AG04450 (cell line): Measurements from ENCODE around the gene ITCH. TPM values are rescaled to one million over a fixed set of nuclear protein-coding genes. Genes with fewer than 3 reads are reported as not detected.
"Not testable (repeated sequence)": the region's sequence is repeated elsewhere in the genome, so short reads cannot be mapped to it uniquely, and the experiment has no call there.

Experiments
- CTCF ChIA-PET: fragments of 300-600, 350-600 bp; formaldehyde crosslinking; extraction: SDS; loops from one replicate; lab custom pipeline; 2022; ENCODE audit warnings: antibody characterized with exemption, inconsistent platforms; lab: Charles Lee
- POLR2A ChIA-PET: fragments of 350-600 bp; formaldehyde crosslinking; extraction: SDS; loops from one replicate; lab custom pipeline; 2021; ENCODE audit warnings: antibody characterized with exemption, inconsistent platforms; lab: Yijun Ruan, JAX
- DNase-seq: peaks from one replicate; pipeline ENCODE4 v3.0.0-alpha.2; 2011; ENCODE audit warnings: low read depth, low spot score
- H3K27ac ChIP-seq: one replicate; pipeline ENCODE4 v1.5.1; 2012; ENCODE audit warnings: low read depth, low read length, control low read depth
- H3K27me3 ChIP-seq: one replicate; pipeline ENCODE4 v1.6.0; 2012; ENCODE audit warnings: low read length; ENCODE audit not compliant: control insufficient read depth, insufficient read depth
- H3K4me3 ChIP-seq: 2 replicates; pipeline ENCODE4 v1.5.1; 2011; ENCODE audit warnings: mild to moderate bottlenecking, low read depth, low read length, control low read depth
- H3K9me3 ChIP-seq: 2 replicates; pipeline ENCODE4 v1.5.1; 2012; ENCODE audit warnings: low read length; ENCODE audit not compliant: control insufficient read depth, insufficient read depth
- polyA plus RNA-seq: library from polyadenylated mRNA; depleted of rRNA; stranded (reverse); fragments of >200 nt; gene quantifications from 2 replicates; pipeline ENCODE4 v1.2.3, GENCODE V29; 2011
- TF ChIP-seq, protein P1 (sequence below): IDR thresholded peaks from 2 replicates; pipeline ENCODE4 v1.5.1; 2011; ENCODE audit warnings: low read depth, low read length, control low read depth, inconsistent platforms

Gene ITCH
- polyA plus RNA-seq, 1 experiment, result 23.2 TPM

DNA sequence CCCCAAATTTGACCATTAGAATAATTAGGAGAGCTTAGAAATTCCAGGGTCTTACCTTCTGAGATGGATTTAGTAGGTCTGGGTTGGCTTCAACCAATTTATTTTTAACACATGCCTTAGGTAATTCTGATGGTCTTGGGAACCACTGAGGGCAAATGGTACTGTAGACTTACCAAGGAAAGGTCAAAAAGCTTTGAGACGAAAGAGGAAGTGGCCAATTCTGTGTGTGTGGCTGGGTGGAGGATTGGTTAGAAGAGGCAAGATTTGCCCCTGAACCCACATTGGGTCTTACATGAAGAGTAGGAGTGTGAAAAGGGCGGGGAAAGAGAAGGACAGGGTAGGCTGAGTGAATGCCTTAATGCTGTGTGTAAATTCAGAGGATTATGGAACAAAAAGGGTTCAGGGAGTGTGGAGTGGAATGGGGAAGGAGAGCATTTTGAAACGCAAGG is 2.7 kb downstream of the ITCH start:
- H3K27ac ChIP-seq, result no peak overlapping the region

DNA sequence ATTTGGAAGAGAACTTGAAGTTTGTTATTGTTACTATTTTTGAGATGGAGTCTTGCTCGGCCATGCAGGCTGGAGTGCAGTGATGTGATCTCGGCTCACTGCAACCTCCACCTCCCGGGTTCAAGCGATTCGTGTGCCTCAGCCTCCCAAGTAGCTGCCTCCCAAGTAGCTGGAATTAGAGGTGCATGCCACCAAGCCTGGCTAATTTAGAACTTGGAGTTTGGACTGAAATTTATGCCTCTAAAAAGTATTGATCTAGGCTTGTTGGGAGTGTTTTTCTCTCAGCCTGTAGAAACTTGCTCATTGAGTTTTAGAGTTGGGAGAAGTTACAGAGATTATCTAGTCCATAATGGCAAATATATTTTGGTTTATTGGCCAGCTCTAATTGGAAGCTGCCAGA is 4.1 kb downstream of the ITCH start:
- CTCF ChIA-PET, result interaction anchor here (1.9 kb wide), 1 partner anchor 54 kb away, joined by 7 read pairs; no protein-coding TSS in a partner anchor
- Histone ChIP-seq H3K27ac (no peak overlapping the region), H3K9me3 (no peaks in the 10 kb centered on the region; the same call in 1 of the 2 replicates), H3K4me3 (no peak overlapping the region), H3K27me3 (no peaks in the 10 kb centered on the region)
- TF ChIP-seq, protein P1, sequence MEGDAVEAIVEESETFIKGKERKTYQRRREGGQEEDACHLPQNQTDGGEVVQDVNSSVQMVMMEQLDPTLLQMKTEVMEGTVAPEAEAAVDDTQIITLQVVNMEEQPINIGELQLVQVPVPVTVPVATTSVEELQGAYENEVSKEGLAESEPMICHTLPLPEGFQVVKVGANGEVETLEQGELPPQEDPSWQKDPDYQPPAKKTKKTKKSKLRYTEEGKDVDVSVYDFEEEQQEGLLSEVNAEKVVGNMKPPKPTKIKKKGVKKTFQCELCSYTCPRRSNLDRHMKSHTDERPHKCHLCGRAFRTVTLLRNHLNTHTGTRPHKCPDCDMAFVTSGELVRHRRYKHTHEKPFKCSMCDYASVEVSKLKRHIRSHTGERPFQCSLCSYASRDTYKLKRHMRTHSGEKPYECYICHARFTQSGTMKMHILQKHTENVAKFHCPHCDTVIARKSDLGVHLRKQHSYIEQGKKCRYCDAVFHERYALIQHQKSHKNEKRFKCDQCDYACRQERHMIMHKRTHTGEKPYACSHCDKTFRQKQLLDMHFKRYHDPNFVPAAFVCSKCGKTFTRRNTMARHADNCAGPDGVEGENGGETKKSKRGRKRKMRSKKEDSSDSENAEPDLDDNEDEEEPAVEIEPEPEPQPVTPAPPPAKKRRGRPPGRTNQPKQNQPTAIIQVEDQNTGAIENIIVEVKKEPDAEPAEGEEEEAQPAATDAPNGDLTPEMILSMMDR, result no peak
- no peak for DNase-seq
- POLR2A ChIA-PET, result no interaction called here

More for the DNA sequence above, 2.7 kb downstream of the ITCH start:
- H3K27me3 ChIP-seq, result no peaks in the 10 kb centered on the region
- ChIA-PET POLR2A (interaction anchor here (0.7 kb wide), 1 partner anchor 343 kb away, joined by 3 read pairs; no protein-coding TSS in a partner anchor), CTCF (interaction anchor here (1.3 to 1.9 kb wide), 2 partner anchors 53 to 175 kb away, joined by 4 to 7 read pairs; no protein-coding TSS in a partner anchor)
- TF ChIP-seq, protein P1, result no peak
- H3K9me3 ChIP-seq, result no peaks in the 10 kb centered on the region; the same call in 1 of the 2 replicates
- H3K4me3 ChIP-seq, result no peak overlapping the region
- no peak for DNase-seq

DNA sequence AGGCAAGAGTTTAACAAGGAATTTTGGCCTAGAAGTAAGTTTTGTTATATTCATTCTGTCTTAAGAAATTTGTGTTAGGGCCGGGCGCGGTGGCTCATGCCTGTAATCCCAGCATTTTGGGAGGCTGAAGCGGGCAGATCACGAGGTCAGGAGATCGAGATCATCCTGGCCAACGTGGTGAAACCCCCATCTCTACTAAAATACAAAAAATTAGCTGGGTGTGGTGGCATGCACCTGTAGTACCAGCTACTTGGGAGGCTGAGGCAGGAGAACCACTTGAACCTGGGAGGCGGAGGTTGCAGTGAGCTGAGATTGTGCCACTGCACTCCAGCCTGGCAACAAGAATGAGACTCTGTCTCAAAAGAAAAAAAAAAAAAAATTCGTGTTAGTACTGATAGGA is 4.8 kb downstream of the ITCH start:
- H3K4me3 ChIP-seq, POLR2A ChIA-PET, DNase-seq, H3K27ac ChIP-seq, CTCF ChIA-PET, H3K9me3 ChIP-seq, H3K27me3 ChIP-seq: not testable (repeated sequence)

DNA sequence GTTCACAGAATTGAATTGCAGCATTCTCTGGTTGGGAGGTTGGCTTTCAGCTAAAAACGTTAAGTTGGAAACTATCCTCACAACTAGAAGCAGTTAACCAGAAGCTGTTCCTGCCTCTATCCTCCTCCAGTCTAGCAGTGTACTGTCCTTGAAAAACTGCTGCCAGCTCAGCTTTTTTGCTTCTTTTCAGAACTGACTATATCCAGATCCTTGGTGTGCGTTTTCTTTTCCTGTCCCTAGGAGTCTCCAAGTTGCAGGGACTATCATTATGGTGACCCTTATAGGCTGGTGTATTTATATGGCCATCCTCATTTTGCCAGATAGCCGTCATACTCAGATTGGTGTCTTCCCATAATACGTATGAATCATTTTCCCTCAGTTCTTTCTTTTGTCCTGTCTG is 5.5 kb downstream of the ITCH start:
- H3K4me3 ChIP-seq, result no peak overlapping the region
- H3K9me3 ChIP-seq, result no peaks in the 10 kb centered on the region; the same call in 1 of the 2 replicates
- no peaks in the 10 kb centered on the region for H3K27me3 ChIP-seq
- POLR2A ChIA-PET, result no interaction called here
- H3K27ac ChIP-seq, result no peak overlapping the region
- TF ChIP-seq, protein P1, result no peak
- CTCF ChIA-PET, result no interaction called here
- DNase-seq, result no peak

DNA sequence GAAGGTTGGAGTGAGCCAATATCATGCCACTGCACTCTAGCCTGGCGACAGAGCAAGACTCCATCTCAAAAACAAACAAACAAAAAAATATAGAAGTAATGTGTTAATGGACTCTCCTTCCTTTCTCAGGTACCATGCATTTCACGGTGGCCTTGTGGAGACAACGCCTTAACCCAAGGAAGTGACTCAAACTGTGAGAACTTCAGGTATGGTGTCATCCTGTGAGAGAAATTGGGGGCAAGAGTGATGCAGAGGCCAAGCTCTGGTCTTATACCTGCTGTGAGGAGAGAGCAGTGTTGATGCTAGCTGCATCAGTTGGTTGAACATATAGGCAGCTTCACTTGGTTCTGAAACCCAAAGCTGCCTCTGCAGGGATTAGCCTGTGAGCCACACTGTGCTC is 6.2 kb downstream of the ITCH start:
- H3K27me3 ChIP-seq, result no peaks in the 10 kb centered on the region
- H3K9me3 ChIP-seq, result no peaks in the 10 kb centered on the region
- POLR2A ChIA-PET, result no interaction called here
- no peak overlapping the region for H3K27ac ChIP-seq
- TF ChIP-seq, protein P1, result no peak
- CTCF ChIA-PET, result interaction anchor here (1.1 kb wide), 1 partner anchor 57 kb away, joined by 3 read pairs; no protein-coding TSS in a partner anchor
- no peak overlapping the region for H3K4me3 ChIP-seq
- DNase-seq, result no peak
